Activated T-helper 1 cell treated with anti-CD3 and anti-CD28 coated beads, Interleukin-12 subunit alpha, Interleukin-12 subunit beta, Interleukin-2, Interleukin-4 antibody, amounts not matched to agents 30 ng/mL and 10 ng/mL and 1 ng/mL, durations not matched to agents 14 hours and 24 hours and 36 hours (primary cell): ENCODE results near the gene OGDH. TPM values are rescaled to one million over a fixed set of nuclear protein-coding genes. Genes with fewer than 3 reads are reported as not detected.
A peak's percentile ranks its signal among the peaks of the same experiment; 100 is the strongest.

ENCODE experiments used
- DNase-seq: peaks from one replicate; pipeline ENCODE4 v3.0.0; 2021; ENCODE audit warnings: low spot score
- H3K27ac Mint-ChIP-seq: one replicate; pipeline ENCODE4 v1.8.0; 2021; ENCODE audit warnings: mild to moderate bottlenecking, mixed read lengths
- H3K27me3 Mint-ChIP-seq: one replicate; pipeline ENCODE4 v1.8.0; 2022; ENCODE audit warnings: mild to moderate bottlenecking, moderate library complexity, mixed read lengths; ENCODE audit not compliant: insufficient read depth
- H3K36me3 Mint-ChIP-seq: one replicate; pipeline ENCODE4 v1.8.0; 2021; ENCODE audit warnings: low read depth, mixed read lengths
- H3K4me1 Mint-ChIP-seq: one replicate; pipeline ENCODE4 v1.8.0; 2021; ENCODE audit warnings: low read depth, mixed read lengths
- H3K4me3 Mint-ChIP-seq: one replicate; pipeline ENCODE4 v1.8.0; 2021; ENCODE audit warnings: mild to moderate bottlenecking, moderate library complexity, mixed read lengths
- H3K9me3 Mint-ChIP-seq: one replicate; pipeline ENCODE4 v1.8.0; 2021; ENCODE audit warnings: mixed read lengths
- intact Hi-C: fragments of 100-400 bp; cut with micrococcal nuclease; formaldehyde crosslinking; loops from one replicate; pipeline ENCODE4 v1.15.1; 2024
- total RNA-seq: library from RNA; stranded (reverse); gene quantifications from 2 replicates; pipeline ENCODE4 v1.2.3, GENCODE V29; 2022

The OGDH gene
- total RNA-seq, 1 donor from 2014 or later, result 101 TPM

GRCh38 chr7:44754802-44755697 lies 148.6 kb downstream of the OGDH start:
- intact Hi-C loops, result loop anchor here (5.0 kb wide), 1 partner anchor 673 kb away; the partner anchor contains the start of gene POLM
- peaks cover 22% of the 10 kb centered on the region for H3K36me3 Mint-ChIP-seq
- no peak overlapping the region for H3K4me3 Mint-ChIP-seq
- H3K27ac Mint-ChIP-seq, result peak overlapping the region; percentile 58
- no peak for DNase-seq
- peaks cover 32% of the 10 kb centered on the region for H3K4me1 Mint-ChIP-seq
- no peaks in the 10 kb centered on the region for H3K9me3 Mint-ChIP-seq
- no peaks in the 10 kb centered on the region for H3K27me3 Mint-ChIP-seq

- no peaks in the 10 kb centered on the region for H3K27me3 Mint-ChIP-seq
- intact Hi-C loops, result no loop called here
- no peaks in the 10 kb centered on the region for H3K9me3 Mint-ChIP-seq
- no peak overlapping the region for H3K27ac Mint-ChIP-seq
- H3K36me3 Mint-ChIP-seq, result peaks cover 19% of the 10 kb centered on the region
- DNase-seq, result no peak
- no peak overlapping the region for H3K4me3 Mint-ChIP-seq
- peaks cover 23% of the 10 kb centered on the region for H3K4me1 Mint-ChIP-seq
These were observed 149.5 kb downstream of the OGDH start for GRCh38 chr7:44755698-44756627.

DNA sequence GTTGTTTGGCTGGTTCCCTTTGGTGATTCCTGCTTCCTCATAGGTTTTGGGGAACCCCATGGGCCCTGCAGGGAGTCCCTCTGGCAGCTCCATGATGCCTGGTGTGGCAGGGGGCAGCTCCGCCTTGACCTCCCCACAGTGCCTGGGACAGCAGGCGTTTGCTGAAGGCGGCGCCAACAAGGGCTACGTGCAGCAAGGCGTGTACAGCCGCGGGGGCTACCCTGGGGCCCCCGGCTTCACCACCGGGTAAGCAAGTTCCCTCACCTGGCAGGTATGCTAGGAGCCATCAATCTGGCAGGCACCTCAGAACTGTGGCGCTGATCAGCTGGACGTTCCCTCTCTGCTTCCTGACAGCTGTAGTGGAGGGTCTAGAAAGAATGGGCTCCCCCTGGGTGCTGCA lies 150.5 kb downstream of the OGDH start:
- Mint-ChIP-seq H3K27ac (no peak overlapping the region), H3K4me3 (no peak overlapping the region), H3K36me3 (peaks cover 15% of the 10 kb centered on the region), H3K27me3 (no peaks in the 10 kb centered on the region), H3K4me1 (peaks cover 17% of the 10 kb centered on the region), H3K9me3 (no peaks in the 10 kb centered on the region)
- DNase-seq, result no peak
- intact Hi-C loops, result no loop called here

DNA sequence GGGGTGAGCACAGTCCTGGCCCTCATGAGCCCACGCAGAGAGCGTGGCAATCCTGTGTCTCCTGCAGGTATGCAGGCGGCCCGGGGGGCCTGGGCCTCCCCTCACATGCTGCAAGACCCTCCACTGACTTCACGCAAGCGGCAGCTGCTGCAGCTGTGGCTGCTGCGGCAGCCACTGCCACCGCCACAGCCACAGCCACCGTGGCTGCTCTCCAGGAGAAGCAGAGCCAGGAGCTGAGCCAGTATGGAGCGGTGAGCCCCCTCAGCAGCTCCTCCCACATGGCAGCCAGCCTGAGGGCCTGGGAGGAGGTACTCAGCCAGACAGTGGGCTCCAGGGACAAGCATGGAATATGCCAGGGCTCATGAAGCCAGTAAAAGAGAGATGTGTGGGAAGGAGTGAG lies 150.9 kb downstream of the OGDH start:
- no peak overlapping the region for H3K27ac Mint-ChIP-seq
- H3K4me3 Mint-ChIP-seq, result no peak overlapping the region
- peaks cover 17% of the 10 kb centered on the region for H3K36me3 Mint-ChIP-seq
- peaks cover 15% of the 10 kb centered on the region for H3K4me1 Mint-ChIP-seq
- no peaks in the 10 kb centered on the region for H3K27me3 Mint-ChIP-seq
- H3K9me3 Mint-ChIP-seq, result no peaks in the 10 kb centered on the region
- DNase-seq, result no peak
- intact Hi-C loops, result no loop called here

GRCh38 chr7:44757739-44758138 lies 151.3 kb downstream of the OGDH start:
- Mint-ChIP-seq H3K4me1 (peaks cover 10% of the 10 kb centered on the region), H3K4me3 (no peak overlapping the region), H3K9me3 (no peaks in the 10 kb centered on the region), H3K27me3 (no peaks in the 10 kb centered on the region), H3K27ac (no peak overlapping the region), H3K36me3 (peaks cover 17% of the 10 kb centered on the region)
- no peak for DNase-seq
- intact Hi-C loops, result no loop called here

Other genes starting within 250 kb of the OGDH start
- gene NUDCD3, start 116.0 kb upstream of the OGDH start, total RNA-seq, result 77.9 and 83.1 TPM in 2 replicates
- gene NPC1L1, start 65.3 kb upstream of the OGDH start, total RNA-seq, result not detected in 2 replicates
- 165 and 166 TPM in 2 replicates for gene DDX56, start 32.7 kb upstream of the OGDH start, total RNA-seq
- 74.9 and 79.6 TPM in 2 replicates for gene TMED4, start 24.4 kb upstream of the OGDH start, total RNA-seq
- gene ZMIZ2, start 142.2 kb downstream of the OGDH start, total RNA-seq, result 123 and 129 TPM in 2 replicates
- gene PPIA, start 190.1 kb downstream of the OGDH start, total RNA-seq, result 2,141 and 2,153 TPM in 2 replicates
- gene H2AZ2, start 241.5 kb downstream of the OGDH start, total RNA-seq, result 187 and 190 TPM in 2 replicates